K562 (cell line): ENCODE measurements around the gene BBS5. TPM values are rescaled to one million over a fixed set of nuclear protein-coding genes. Genes with fewer than 3 reads are reported as not detected.

Source experiments
- ATAC-seq: fragments of 200-7000 bp; cut with Tn5 transposase; 3 replicates; pipeline ENCODE4 v1.9.1; 2020; ENCODE audit warnings: moderate library complexity
- BruUV-seq: library from RNA; stranded (reverse); fragments of 400-500 nt; replicated peaks from 2 replicates; lab custom pipeline; 2021; lab: Mats Ljungman, UMichigan
- CTCF ChIA-PET: fragments of 300-600 bp; formaldehyde crosslinking; extraction: SDS; loops from one replicate; lab custom pipeline; 2021; ENCODE audit warnings: low intra/inter-chr PET ratio; lab: Yijun Ruan, JAX
- POLR2A ChIA-PET: fragments of 300-600, 350-650 bp; sonication (Branson Sonifier 250); formaldehyde crosslinking; extraction: SDS; loops from one replicate; lab custom pipeline; 2021; ENCODE audit warnings: antibody characterized with exemption, inconsistent platforms; lab: Yijun Ruan, JAX
- DNase-seq, 4 experiments: peaks; one replicate each; pipeline versions ENCODE4 v3.0.0 to v3.0.0-alpha.2; 2011 to 2018; ENCODE audit warnings: low spot score in 3 of 4, mixed read lengths in 3 of 4; ENCODE audit errors: extremely low read depth in 1 of 4
- FAIRE-seq: peaks from 2 replicates; lab custom pipeline; 2011; peaks lifted over from hg19 to GRCh38; lab: Jason Lieb, UNC
- H2AFZ ChIP-seq: 2 replicates; pipeline ENCODE4 v1.6.0; 2011; ENCODE audit warnings: low read depth, low read length, control low read depth, inconsistent platforms
- H3K27ac ChIP-seq: fragments of 200-600 bp; 3 replicates; pipeline ENCODE4 v1.8.0; 2011; ENCODE audit warnings: low read depth, mild to moderate bottlenecking, control low read depth, inconsistent platforms, low read length, moderate library complexity, mixed read lengths; ENCODE audit errors: extremely low read depth
- H3K27me3 ChIP-seq, 2 experiments: fragments of 300-600 bp in 1 of 2; 2 replicates in 1 of 2; 3 replicates in 1 of 2; pipeline versions ENCODE4 v1.6.0 to v1.8.0; 2011; ENCODE audit warnings: inconsistent platforms in 2 of 2, low read length in 2 of 2, mild to moderate bottlenecking in 1 of 2, mixed read lengths in 1 of 2, moderate library complexity in 1 of 2; ENCODE audit not compliant: control insufficient read depth in 2 of 2, insufficient read depth in 2 of 2
- H3K36me3 ChIP-seq: fragments of 300-600 bp; 3 replicates; pipeline ENCODE4 v1.8.0; 2011; ENCODE audit warnings: mild to moderate bottlenecking, low read length, inconsistent platforms; ENCODE audit not compliant: control insufficient read depth, insufficient read depth
- H3K4me1 ChIP-seq, 2 experiments: fragments of 200-600 bp in 1 of 2; replicated peaks in 1 of 2; 2 replicates in 1 of 2; 3 replicates in 1 of 2; pipeline versions ENCODE4 v1.5.1 to v1.8.0; 2011; ENCODE audit warnings: inconsistent platforms in 2 of 2, low read length in 2 of 2, mild to moderate bottlenecking in 1 of 2, mixed read lengths in 1 of 2, moderate library complexity in 1 of 2; ENCODE audit not compliant: control insufficient read depth in 2 of 2, insufficient read depth in 2 of 2
- H3K4me2 ChIP-seq: 2 replicates; pipeline ENCODE4 v1.6.1; 2011; ENCODE audit warnings: low read length, control low read depth, inconsistent platforms, mixed read lengths; ENCODE audit not compliant: insufficient read depth
- H3K4me3 ChIP-seq: fragments of 200-600 bp; sonication (generic), shearing (Covaris generic); 2 replicates; pipeline ENCODE4 v1.5.1; 2016; ENCODE audit warnings: control low read depth, inconsistent platforms
- H3K79me2 ChIP-seq: fragments of 200-600 bp; 3 replicates; pipeline ENCODE4 v1.8.0; 2011; ENCODE audit warnings: low read length, inconsistent platforms; ENCODE audit not compliant: control insufficient read depth, insufficient read depth
- H3K9ac ChIP-seq, 2 experiments: 2 replicates each; pipeline versions ENCODE4 v1.6.0 to v1.6.1; 2011; ENCODE audit warnings: low read depth in 2 of 2, low read length in 2 of 2, control low read depth in 1 of 2, inconsistent platforms in 1 of 2, mild to moderate bottlenecking in 1 of 2, mixed read lengths in 1 of 2; ENCODE audit not compliant: insufficient read depth in 1 of 2
- H3K9me1 ChIP-seq: one replicate; pipeline ENCODE4 v1.6.0; 2011; ENCODE audit warnings: inconsistent platforms, mild to moderate bottlenecking, low read length, moderate library complexity; ENCODE audit not compliant: control insufficient read depth, insufficient read depth
- H3K9me3 ChIP-seq: replicated peaks from 2 replicates; pipeline ENCODE4 v1.5.1; 2011; ENCODE audit warnings: low read depth, low read length, inconsistent platforms; ENCODE audit not compliant: control insufficient read depth, insufficient read depth
- H4K20me1 ChIP-seq: replicated peaks from 2 replicates; pipeline ENCODE4 v1.6.1; 2011; ENCODE audit warnings: low read length, inconsistent platforms, mixed read lengths; ENCODE audit not compliant: control insufficient read depth, insufficient read depth
- CEBPZ ChIP-seq: fragments of 150-350 bp; IDR thresholded peaks from 2 replicates; pipeline ENCODE4 v1.6.1; 2014; ENCODE audit warnings: low read depth, mild to moderate bottlenecking, low read length, borderline replicate concordance
- EP300 ChIP-seq: IDR thresholded peaks from 2 replicates; pipeline ENCODE4 v1.6.1; 2012; ENCODE audit warnings: low read length, improper control_type of control experiment
- FIP1L1 ChIP-seq: fragments of 200-400 bp; formaldehyde crosslinking; IDR thresholded peaks from 2 replicates; pipeline ENCODE4 v1.6.1; 2018; ENCODE audit warnings: mild to moderate bottlenecking, low read depth, low read length; ENCODE audit not compliant: poor library complexity, severe bottlenecking
- ILK ChIP-seq: fragments of 450-650 bp; IDR thresholded peaks from 2 replicates; pipeline ENCODE4 v1.6.1; 2016; ENCODE audit warnings: missing genetic modification characterization, low read depth, mild to moderate bottlenecking, missing compliant biosample characterization, moderate library complexity, borderline replicate concordance
- IRF1 ChIP-seq: sonication (generic); formaldehyde crosslinking; IDR thresholded peaks from 2 replicates; pipeline ENCODE4 v1.8.0; 2022; ENCODE audit warnings: missing genetic modification reagents, mild to moderate bottlenecking, borderline replicate concordance
- JUNB ChIP-seq: fragments of 450-650 bp; formaldehyde crosslinking; conservative IDR thresholded peaks from 2 replicates; pipeline ENCODE4 v1.4.0; 2020; ENCODE audit warnings: mild to moderate bottlenecking
- KAT8 ChIP-seq: fragments of 450-650 bp; IDR thresholded peaks from 2 replicates; pipeline ENCODE4 v1.6.1; 2016; ENCODE audit warnings: low read depth, mild to moderate bottlenecking
- PHF21A ChIP-seq: fragments of 450-650 bp; IDR thresholded peaks from 2 replicates; pipeline ENCODE4 v1.6.1; 2017; ENCODE audit warnings: low read depth, borderline replicate concordance
- SIX5 ChIP-seq, 2 experiments: IDR thresholded peaks; 2 replicates each; pipeline ENCODE4 v1.6.1; 2011; ENCODE audit warnings: low read length in 2 of 2, borderline replicate concordance in 1 of 2, low read depth in 1 of 2, mild to moderate bottlenecking in 1 of 2, moderate library complexity in 1 of 2; ENCODE audit not compliant: insufficient read depth in 1 of 2
- TEAD1 ChIP-seq, 2 experiments: fragments of 450-650 bp in 1 of 2; sonication (generic) in 1 of 2; formaldehyde crosslinking; IDR thresholded peaks; 2 replicates each; pipeline versions ENCODE4 v1.4.0 to v1.8.0; 2020 to 2022; ENCODE audit warnings: mild to moderate bottlenecking in 2 of 2, missing genetic modification reagents in 1 of 2
- THRB ChIP-seq: fragments of 450-650 bp; formaldehyde crosslinking; conservative IDR thresholded peaks from 2 replicates; pipeline ENCODE4 v1.4.0; 2022; ENCODE audit warnings: mild to moderate bottlenecking, missing genetic modification characterization
- WGBS: fragments of 100-300 bp; shearing (Covaris generic); methylation state at CpG from one replicate; pipeline ENCODE4 v1.1.6; 2016; ENCODE audit warnings: low coverage, mixed read lengths; ENCODE audit not compliant: insufficient coverage; ENCODE audit errors: missing lambda C conversion rate; 5-methylcytosine and 5-hydroxymethylcytosine counted together
- in situ Hi-C: fragments of 300-500 bp; cut with MboI; formaldehyde crosslinking; loops from 4 replicates; pipeline ENCODE4 v1.15.0; 2018; ENCODE audit warnings: inconsistent platforms, mixed read lengths
- intact Hi-C: fragments of 100-400 bp; cut with micrococcal nuclease; formaldehyde crosslinking; loops from 2 replicates; pipeline ENCODE4 v1.14.2; 2022
- polyA plus RNA-seq, 8 experiments: library from polyadenylated mRNA; depleted of rRNA in 4 of 8; stranded (reverse) in 5 of 8; unstranded in 3 of 8; fragments of >200 nt; fragmentation: Nextera tagmentation in 2 of 8; fragmentation: Illumina TruSeq in 1 of 8; extraction: Ambion mirVana in 2 of 8; extraction: Trizol in 1 of 8; gene quantifications; 2 replicates each; pipeline versions ENCODE4 v1.2.1 to v1.2.3, GENCODE V29; 2011 to 2014; ENCODE audit warnings: inconsistent platforms in 1 of 8, missing spikeins in 1 of 8
- total RNA-seq, 7 experiments: library from RNA; depleted of rRNA in 6 of 7; stranded (reverse); fragments of >200 nt in 6 of 7; fragmentation: Illumina TruSeq in 2 of 7; extraction: Trizol in 2 of 7; gene quantifications; 2 replicates each; pipeline versions ENCODE4 v1.2.1 to v1.2.3, GENCODE V29; 2011 to 2021; ENCODE audit warnings: low replicate concordance in 1 of 7

The BBS5 gene
- total and polyA plus RNA-seq, 9 of the 15 experiments (the other 6 are each of a cell fraction or from before 2014, with no cell fraction given): 0.48 to 6.9 (median 4.3) TPM

- BruUV-seq: no TSS peak
- H3K27ac ChIP-seq: no peak overlapping the region
- H3K79me2 ChIP-seq: no peaks in the 10 kb centered on the region
- H3K4me2 ChIP-seq: no peak overlapping the region
- ChIA-PET POLR2A (no interaction called here), CTCF (no interaction called here)
- in situ Hi-C loops (no loop called here), intact Hi-C loops (no loop called here)
- 0 out of 3 replicates have a peak, but pooled peaks cover 4% of the 10 kb centered on the region for H3K36me3 ChIP-seq
- no peaks in the 10 kb centered on the region for H4K20me1 ChIP-seq
- no peak for FAIRE-seq
- no peaks in the 10 kb centered on the region for H3K9me1 ChIP-seq
- no peak overlapping the region for H3K4me3 ChIP-seq
- no peak for ATAC-seq
- TF ChIP-seq JUNB (CRISPR knock-in tag): no peak
- TF ChIP-seq TEAD1 (CRISPR knock-in tag; IDR thresholded peaks at IDR 0.05): no peak
- no peak for TF ChIP-seq IRF1 (CRISPR knock-in tag)
- no peak for TF ChIP-seq PHF21A
- TF ChIP-seq KAT8: no peak
- TF ChIP-seq FIP1L1: no peak
- TF ChIP-seq EP300: no peak
- no peak for TF ChIP-seq SIX5 (IDR thresholded peaks at IDR 0.05; ENCODE audit: borderline replicate concordance in 1 of 2, insufficient read depth in 1 of 2, low read depth in 1 of 2, low read length in 2 of 2)
- no peak for TF ChIP-seq THRB (CRISPR knock-in tag)
- no peak for TF ChIP-seq ILK
- no peak for TF ChIP-seq CEBPZ
- no peak overlapping the region for H2AFZ ChIP-seq
- DNase-seq: no peak
- H3K4me1 ChIP-seq: no peaks in the 10 kb centered on the region
- H3K9ac ChIP-seq: no peak overlapping the region
- no peaks in the 10 kb centered on the region for H3K27me3 ChIP-seq
- no peaks in the 10 kb centered on the region for H3K9me3 ChIP-seq
- 62% methylated on average over 5 of the region's 5 CpGs for WGBS
These were observed 16.1 kb downstream of the BBS5 start for GRCh38 chr2:169495310-169495928.
